ENCODE results near the gene FKBP8. TPM values are rescaled to one million over a fixed set of nuclear protein-coding genes. Genes with fewer than 3 reads are reported as not detected.

FKBP8 gene
- total RNA-seq, 1 experiment from 2014 or later, result 184 TPM

GRCh38 chr19:18488403-18488723 is 55.0 kb downstream of the FKBP8 start:
- no peak overlapping the region for H3K27ac Mint-ChIP-seq (ENCODE audit: unreplicated experiment)
- BruUV-seq (replicated peaks), result no TSS peak
- DNase-seq, result no peak
- ChIA-PET POLR2A (no interaction called here), CTCF (interaction anchor here (0.6 to 1.3 kb wide), 12 partner anchors 15 to 318 kb away, joined by 3 to 28 read pairs (median 6); partner anchors contain the start of genes ELL and REX1BD)
- no peaks in the 10 kb centered on the region for H3K4me1 Mint-ChIP-seq (ENCODE audit: low read depth, unreplicated experiment)
- no peak for TF ChIP-seq CTCF (IDR thresholded peaks at IDR 0.05; ENCODE audit: insufficient read depth in 1 of 2, low read depth in 1 of 2, low read length in 1 of 2, severe bottlenecking in 1 of 2, unreplicated experiment in 1 of 2)
- no peaks in the 10 kb centered on the region for H3K36me3 ChIP-seq (ENCODE audit: control insufficient read depth, insufficient read depth, low read length)
- no peaks in the 10 kb centered on the region for H3K27me3 ChIP-seq (replicated peaks; ENCODE audit: control insufficient read depth, insufficient read depth, low read length)
- intact Hi-C loops (cut with micrococcal nuclease; ENCODE audit: unreplicated experiment), result loop anchor here (5.0 kb wide), 1 partner anchor 34 kb away; the partner anchor contains the start of gene ELL
- H3K4me1 ChIP-seq, result no peaks in the 10 kb centered on the region
- no peaks in the 10 kb centered on the region for H3K9me3 ChIP-seq
- H3K4me3 Mint-ChIP-seq (ENCODE audit: unreplicated experiment), result no peak overlapping the region
- peaks cover 15% of the 10 kb centered on the region for H3K36me3 Mint-ChIP-seq (ENCODE audit: insufficient read depth, unreplicated experiment)
- H3K27me3 Mint-ChIP-seq (ENCODE audit: insufficient read depth, unreplicated experiment), result no peaks in the 10 kb centered on the region
- no peak overlapping the region for H3K4me3 ChIP-seq (ENCODE audit: low read depth, low read length)
- no peaks in the 10 kb centered on the region for H3K9me3 Mint-ChIP-seq (ENCODE audit: unreplicated experiment)

GRCh38 chr19:18487576-18488402 is 55.6 kb downstream of the FKBP8 start:
- Histone ChIP-seq H3K27me3 (replicated peaks; ENCODE audit: control insufficient read depth, insufficient read depth, low read length) (no peaks in the 10 kb centered on the region), H3K4me1 (no peaks in the 10 kb centered on the region)
- H3K27ac Mint-ChIP-seq (ENCODE audit: unreplicated experiment), result no peak overlapping the region

GRCh38 chr19:18486746-18487145 is 56.6 kb downstream of the FKBP8 start:
- intact Hi-C loops (cut with micrococcal nuclease; ENCODE audit: unreplicated experiment), result loop anchor here (5.0 kb wide), 1 partner anchor 36 kb away; the partner anchor contains the start of gene ELL
- no peak for TF ChIP-seq CTCF (IDR thresholded peaks at IDR 0.05; ENCODE audit: insufficient read depth in 1 of 2, low read depth in 1 of 2, low read length in 1 of 2, severe bottlenecking in 1 of 2, unreplicated experiment in 1 of 2)
- no peak for DNase-seq
- Mint-ChIP-seq H3K4me3 (ENCODE audit: unreplicated experiment) (no peak overlapping the region), H3K27ac (ENCODE audit: unreplicated experiment) (no peak overlapping the region), H3K27me3 (ENCODE audit: insufficient read depth, unreplicated experiment) (no peaks in the 10 kb centered on the region), H3K36me3 (ENCODE audit: insufficient read depth, unreplicated experiment) (peaks cover 20% of the 10 kb centered on the region), H3K9me3 (ENCODE audit: unreplicated experiment) (no peaks in the 10 kb centered on the region), H3K4me1 (ENCODE audit: low read depth, unreplicated experiment) (no peaks in the 10 kb centered on the region)
- ChIA-PET CTCF (no interaction called here), POLR2A (no interaction called here)
- Histone ChIP-seq H3K4me3 (ENCODE audit: low read depth, low read length) (no peak overlapping the region), H3K9me3 (no peaks in the 10 kb centered on the region), H3K36me3 (ENCODE audit: control insufficient read depth, insufficient read depth, low read length) (no peaks in the 10 kb centered on the region), H3K4me1 (no peaks in the 10 kb centered on the region), H3K27me3 (replicated peaks; ENCODE audit: control insufficient read depth, insufficient read depth, low read length) (no peaks in the 10 kb centered on the region)
- BruUV-seq (replicated peaks), result no TSS peak

More at GRCh38 chr19:18487576-18488402, 55.6 kb downstream of the FKBP8 start:
- Histone ChIP-seq H3K36me3 (ENCODE audit: control insufficient read depth, insufficient read depth, low read length) (no peaks in the 10 kb centered on the region), H3K9me3 (no peaks in the 10 kb centered on the region), H3K4me3 (ENCODE audit: low read depth, low read length) (no peak overlapping the region)
- H3K4me3 Mint-ChIP-seq (ENCODE audit: unreplicated experiment), result no peak overlapping the region
- H3K9me3 Mint-ChIP-seq (ENCODE audit: unreplicated experiment), result no peaks in the 10 kb centered on the region
- H3K4me1 Mint-ChIP-seq (ENCODE audit: low read depth, unreplicated experiment), result no peaks in the 10 kb centered on the region
- no peak for DNase-seq
- ChIA-PET CTCF (interaction anchor here (1.3 kb wide), 4 partner anchors 19 to 106 kb away, joined by 6 to 28 read pairs (median 8); partner anchors contain the start of genes ELL and REX1BD), POLR2A (no interaction called here)
- H3K27me3 Mint-ChIP-seq (ENCODE audit: insufficient read depth, unreplicated experiment), result no peaks in the 10 kb centered on the region
- intact Hi-C loops (cut with micrococcal nuclease; ENCODE audit: unreplicated experiment), result loop anchor here (5.0 kb wide), 1 partner anchor 35 kb away; the partner anchor contains the start of gene ELL
- TF ChIP-seq CTCF (IDR thresholded peaks at IDR 0.05; ENCODE audit: insufficient read depth in 1 of 2, low read depth in 1 of 2, low read length in 1 of 2, severe bottlenecking in 1 of 2, unreplicated experiment in 1 of 2), result no peak
- H3K36me3 Mint-ChIP-seq (ENCODE audit: insufficient read depth, unreplicated experiment), result peaks cover 20% of the 10 kb centered on the region
- BruUV-seq (replicated peaks), result no TSS peak
